Body of pancreas (tissue), 4 donors: Measurements from ENCODE around the gene LDLRAD3.

Source experiments
- POLR2A ChIP-seq, 3 donors: fragments of 450-650 bp; IDR thresholded peaks; one replicate each; pipeline ENCODE4 v1.6.1; 2016; ENCODE audit warnings: antibody characterized with exemption in 3 of 3, mild to moderate bottlenecking in 2 of 3
- TF ChIP-seq, protein P1 (sequence below), 7 experiments: fragments of 450-650 bp in 4 of 7; fragments of 200-600 bp in 3 of 7; sonication (generic) in 3 of 7; IDR thresholded peaks; one replicate each; pipeline ENCODE4 v1.5.1; 2016 to 2019; ENCODE audit warnings: antibody characterized with exemption in 7 of 7

DNA sequence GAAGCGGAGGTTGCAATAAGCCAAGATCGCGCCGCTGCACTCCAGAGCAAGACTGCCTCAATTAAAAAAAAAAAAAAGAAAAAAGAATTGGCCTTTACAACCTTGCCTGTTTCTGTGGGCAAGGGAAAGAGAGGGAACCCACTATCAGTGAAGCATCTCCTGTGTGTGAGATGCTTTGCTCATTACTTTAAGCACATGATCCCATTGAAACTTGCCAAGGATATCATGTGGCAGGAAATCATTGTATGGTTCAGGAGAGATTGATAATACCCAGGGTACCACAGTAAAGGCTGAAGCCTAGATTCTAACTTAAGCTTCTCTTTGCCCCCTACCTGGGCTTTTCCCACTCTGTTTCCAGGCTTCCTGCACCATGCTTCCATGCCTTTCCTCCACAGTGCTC is 3.6 kb downstream of the LDLRAD3 start:
- TF ChIP-seq POLR2A (IDR thresholded peaks at IDR 0.05), result no peak
- TF ChIP-seq, protein P1, sequence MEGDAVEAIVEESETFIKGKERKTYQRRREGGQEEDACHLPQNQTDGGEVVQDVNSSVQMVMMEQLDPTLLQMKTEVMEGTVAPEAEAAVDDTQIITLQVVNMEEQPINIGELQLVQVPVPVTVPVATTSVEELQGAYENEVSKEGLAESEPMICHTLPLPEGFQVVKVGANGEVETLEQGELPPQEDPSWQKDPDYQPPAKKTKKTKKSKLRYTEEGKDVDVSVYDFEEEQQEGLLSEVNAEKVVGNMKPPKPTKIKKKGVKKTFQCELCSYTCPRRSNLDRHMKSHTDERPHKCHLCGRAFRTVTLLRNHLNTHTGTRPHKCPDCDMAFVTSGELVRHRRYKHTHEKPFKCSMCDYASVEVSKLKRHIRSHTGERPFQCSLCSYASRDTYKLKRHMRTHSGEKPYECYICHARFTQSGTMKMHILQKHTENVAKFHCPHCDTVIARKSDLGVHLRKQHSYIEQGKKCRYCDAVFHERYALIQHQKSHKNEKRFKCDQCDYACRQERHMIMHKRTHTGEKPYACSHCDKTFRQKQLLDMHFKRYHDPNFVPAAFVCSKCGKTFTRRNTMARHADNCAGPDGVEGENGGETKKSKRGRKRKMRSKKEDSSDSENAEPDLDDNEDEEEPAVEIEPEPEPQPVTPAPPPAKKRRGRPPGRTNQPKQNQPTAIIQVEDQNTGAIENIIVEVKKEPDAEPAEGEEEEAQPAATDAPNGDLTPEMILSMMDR (IDR thresholded peaks at IDR 0.05), result no peak
